Smooth muscle cell (in vitro differentiated cells): Measurements from ENCODE around the gene STRIP2. TPM values are rescaled to one million over a fixed set of nuclear protein-coding genes. Genes with fewer than 3 reads are reported as not detected.

Experiments used
- DNase-seq: peaks from one replicate; lab custom pipeline; 2025; ENCODE audit not compliant: unreplicated experiment; lab: John Stamatoyannopoulos, UW
- H2AFZ ChIP-seq: fragments of 200-600 bp; sonication (generic); 2 replicates; pipeline ENCODE4 v1.6.0; 2016; ENCODE audit warnings: antibody characterized with exemption, low read depth, mild to moderate bottlenecking
- H3F3A ChIP-seq: fragments of 200-600 bp; sonication (generic); 2 replicates; pipeline ENCODE4 v1.6.0; 2017; ENCODE audit warnings: antibody characterized with exemption, low read depth
- H3K27ac ChIP-seq: fragments of 200-600 bp; sonication (generic); 2 replicates; pipeline ENCODE4 v1.5.1; 2016; ENCODE audit warnings: low read depth, mild to moderate bottlenecking
- H3K27me3 ChIP-seq: fragments of 200-600 bp; sonication (generic); 2 replicates; pipeline ENCODE4 v1.6.1; 2016; ENCODE audit warnings: low read depth, mild to moderate bottlenecking
- H3K36me3 ChIP-seq: fragments of 200-600 bp; sonication (generic); 2 replicates; pipeline ENCODE4 v1.5.1; 2016; ENCODE audit warnings: low read depth
- H3K4me1 ChIP-seq: fragments of 200-600 bp; sonication (generic); 2 replicates; pipeline ENCODE4 v1.5.1; 2016; ENCODE audit warnings: low read depth
- H3K4me2 ChIP-seq: fragments of 200-600 bp; sonication (generic); 2 replicates; pipeline ENCODE4 v1.6.0; 2016; ENCODE audit warnings: mild to moderate bottlenecking
- H3K4me3 ChIP-seq: fragments of 200-600 bp; sonication (generic); 2 replicates; pipeline ENCODE4 v1.5.1; 2016; ENCODE audit warnings: mild to moderate bottlenecking
- H3K79me2 ChIP-seq: fragments of 200-600 bp; sonication (generic); 2 replicates; pipeline ENCODE4 v1.6.0; 2016; ENCODE audit warnings: low read depth, mild to moderate bottlenecking
- H3K9ac ChIP-seq: fragments of 200-600 bp; sonication (generic); 2 replicates; pipeline ENCODE4 v1.6.0; 2016; ENCODE audit warnings: low read depth
- H3K9me3 ChIP-seq: fragments of 200-600 bp; sonication (generic); replicated peaks from 2 replicates; pipeline ENCODE4 v1.5.1; 2016; ENCODE audit warnings: low read depth
- H4K20me1 ChIP-seq: fragments of 200-600 bp; sonication (generic); 2 replicates; pipeline ENCODE4 v1.6.0; 2016; ENCODE audit warnings: low read depth
- CTCF ChIP-seq: fragments of 200-600 bp; sonication (generic); IDR thresholded peaks from 2 replicates; pipeline ENCODE4 v1.5.1; 2017; ENCODE audit warnings: borderline replicate concordance, mild to moderate bottlenecking, antibody characterized with exemption; ENCODE audit not compliant: insufficient read depth, poor library complexity, severe bottlenecking
- WGBS: methylation state at CpG from one replicate; pipeline ENCODE4 v1.1.7; 2016; ENCODE audit warnings: low lambda C conversion rate; 5-methylcytosine and 5-hydroxymethylcytosine counted together
- polyA plus RNA-seq: library from polyadenylated mRNA; unstranded; fragments of >200 nt; fragmentation: Nextera tagmentation; extraction: Ambion mirVana; gene quantifications from 2 replicates; pipeline ENCODE4 v1.2.1, GENCODE V29; 2016
- total RNA-seq: library from RNA; depleted of rRNA; stranded (reverse); fragments of >200 nt; gene quantifications from 2 replicates; pipeline ENCODE4 v1.2.3, GENCODE V29; 2014

STRIP2 gene
- total and polyA plus RNA-seq, 2 experiments from 2014 or later, result 0.39 to 6.9 TPM

GRCh38 chr7:129421717-129422250, 12.4 kb upstream of the STRIP2 start:
- H3K27me3 ChIP-seq, result no peaks in the 10 kb centered on the region
- DNase-seq, result no peak
- H2AFZ ChIP-seq, result no peak overlapping the region
- no peak overlapping the region for H3K4me3 ChIP-seq
- H3K4me1 ChIP-seq, result no peaks in the 10 kb centered on the region
- H4K20me1 ChIP-seq, result no peaks in the 10 kb centered on the region
- 89% methylated on average over 2 of the region's 2 CpGs for WGBS
- H3K27ac ChIP-seq, result no peak overlapping the region
- no peaks in the 10 kb centered on the region for H3K79me2 ChIP-seq
- H3K36me3 ChIP-seq, result no peaks in the 10 kb centered on the region
- no peaks in the 10 kb centered on the region for H3F3A ChIP-seq
- no peak for TF ChIP-seq CTCF
- H3K9me3 ChIP-seq, result no peaks in the 10 kb centered on the region
- no peak overlapping the region for H3K9ac ChIP-seq
- H3K4me2 ChIP-seq, result no peak overlapping the region

DNA sequence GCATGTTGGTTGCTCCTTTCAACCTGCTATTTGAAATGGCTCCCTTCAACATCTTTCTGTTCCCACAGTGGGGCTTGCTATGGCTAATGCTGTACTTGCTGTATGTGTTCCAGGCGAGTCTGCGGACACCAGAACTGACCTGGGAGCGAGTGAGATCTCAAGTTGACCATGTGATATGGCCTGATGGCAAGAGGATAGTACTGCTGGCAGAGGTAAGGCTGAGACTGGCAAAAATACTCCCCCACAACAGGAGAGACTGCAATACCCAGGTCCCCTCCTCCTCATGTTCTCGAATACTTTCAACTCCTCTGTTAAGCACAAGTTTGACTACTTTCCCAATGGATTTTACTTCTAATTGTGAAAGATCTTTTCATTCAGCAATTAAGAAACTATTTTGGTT, 11.5 kb upstream of the STRIP2 start:
- Histone ChIP-seq H3F3A (no peaks in the 10 kb centered on the region), H3K36me3 (no peaks in the 10 kb centered on the region), H3K27ac (no peak overlapping the region), H3K4me1 (no peaks in the 10 kb centered on the region), H2AFZ (no peak overlapping the region), H4K20me1 (no peaks in the 10 kb centered on the region), H3K9me3 (no peaks in the 10 kb centered on the region), H3K9ac (no peak overlapping the region), H3K4me3 (no peak overlapping the region), H3K27me3 (no peaks in the 10 kb centered on the region), H3K79me2 (no peaks in the 10 kb centered on the region), H3K4me2 (no peak overlapping the region)
- 100% methylated on average over 4 of the region's 4 CpGs for WGBS
- no peak for DNase-seq
- no peak for TF ChIP-seq CTCF

DNA sequence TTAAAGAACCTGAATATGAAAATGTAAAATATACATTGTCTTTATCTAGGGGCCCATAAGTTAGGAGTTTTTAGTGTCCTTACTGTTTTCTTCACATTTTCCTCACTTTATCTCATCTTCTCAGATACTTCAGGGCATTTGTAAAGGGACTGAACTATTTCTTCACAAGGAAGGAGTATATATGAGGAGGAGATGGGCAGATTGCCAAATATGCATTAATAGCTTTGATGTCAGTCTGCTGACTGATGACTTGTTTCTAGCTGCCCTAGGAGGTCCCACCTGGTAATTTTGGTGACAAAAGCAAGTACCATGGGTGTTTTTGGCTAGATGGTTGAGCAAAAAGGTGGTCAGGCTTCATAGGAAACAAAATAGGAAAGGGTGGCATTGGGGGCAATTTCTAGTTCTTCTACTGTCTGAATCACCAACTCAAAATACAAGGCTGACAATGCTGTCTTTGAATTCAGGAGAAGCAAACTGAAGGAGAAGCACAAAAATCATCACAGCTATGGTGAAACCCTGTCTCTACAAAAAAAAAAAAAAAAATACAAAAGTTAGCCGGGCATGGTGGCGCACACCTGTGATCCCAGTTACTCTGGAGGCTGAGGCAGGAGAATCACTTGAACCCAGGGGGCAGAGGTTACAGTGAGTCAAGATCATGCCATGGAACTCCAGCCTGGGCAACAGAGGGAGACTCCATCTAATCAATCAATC, 10.4 kb upstream of the STRIP2 start:
- H3K9me3 ChIP-seq, result no peaks in the 10 kb centered on the region
- no peak overlapping the region for H3K4me3 ChIP-seq
- DNase-seq, result no peak
- no peak overlapping the region for H3K27ac ChIP-seq
- H2AFZ ChIP-seq, result no peak overlapping the region
- H3F3A ChIP-seq, result no peaks in the 10 kb centered on the region
- no peak for TF ChIP-seq CTCF
- H3K27me3 ChIP-seq, result no peaks in the 10 kb centered on the region
- H3K36me3 ChIP-seq, result no peaks in the 10 kb centered on the region
- no peaks in the 10 kb centered on the region for H3K4me1 ChIP-seq
- no peaks in the 10 kb centered on the region for H4K20me1 ChIP-seq
- WGBS, result 100% methylated on average over 2 of the region's 2 CpGs
- H3K4me2 ChIP-seq, result no peak overlapping the region
- H3K79me2 ChIP-seq, result no peaks in the 10 kb centered on the region
- no peak overlapping the region for H3K9ac ChIP-seq

DNA sequence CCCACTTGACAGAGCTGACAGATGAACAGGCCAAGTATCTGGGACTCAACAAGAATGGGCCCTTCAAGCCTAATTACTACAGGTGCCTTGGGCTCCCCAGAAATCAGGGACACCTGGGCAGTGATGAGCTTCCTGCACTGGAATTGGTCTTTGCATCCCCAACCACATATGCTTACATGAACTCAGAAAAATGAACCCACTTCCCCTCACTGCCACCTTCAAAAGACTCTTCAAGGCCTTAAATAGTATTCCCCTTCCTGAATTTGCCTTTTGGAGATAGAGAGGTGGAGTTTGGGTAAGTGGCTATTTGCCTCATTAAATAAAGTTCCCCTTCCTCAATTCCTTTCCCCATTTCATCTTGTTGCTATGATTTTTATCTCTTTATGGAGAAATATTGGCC, 7.8 kb upstream of the STRIP2 start:
- Histone ChIP-seq H3K27me3 (no peaks in the 10 kb centered on the region), H3K36me3 (no peaks in the 10 kb centered on the region), H3K27ac (no peak overlapping the region), H3F3A (no peaks in the 10 kb centered on the region), H3K79me2 (no peaks in the 10 kb centered on the region), H4K20me1 (no peaks in the 10 kb centered on the region), H3K4me1 (no peaks in the 10 kb centered on the region), H3K4me2 (no peak overlapping the region), H3K4me3 (no peak overlapping the region), H3K9ac (no peak overlapping the region), H3K9me3 (no peaks in the 10 kb centered on the region), H2AFZ (no peak overlapping the region)
- TF ChIP-seq CTCF, result no peak
- no peak for DNase-seq
